HG02938 (cell line): ENCODE measurements around the gene CLDN11.

Experiments used
- ATAC-seq: cut with Tn5 transposase; IDR thresholded peaks from one replicate; pipeline ENCODE4 v1.9.1; 2021; ENCODE audit warnings: mild to moderate bottlenecking, moderate library complexity; ENCODE audit not compliant: unreplicated experiment

The CLDN11 gene

DNA sequence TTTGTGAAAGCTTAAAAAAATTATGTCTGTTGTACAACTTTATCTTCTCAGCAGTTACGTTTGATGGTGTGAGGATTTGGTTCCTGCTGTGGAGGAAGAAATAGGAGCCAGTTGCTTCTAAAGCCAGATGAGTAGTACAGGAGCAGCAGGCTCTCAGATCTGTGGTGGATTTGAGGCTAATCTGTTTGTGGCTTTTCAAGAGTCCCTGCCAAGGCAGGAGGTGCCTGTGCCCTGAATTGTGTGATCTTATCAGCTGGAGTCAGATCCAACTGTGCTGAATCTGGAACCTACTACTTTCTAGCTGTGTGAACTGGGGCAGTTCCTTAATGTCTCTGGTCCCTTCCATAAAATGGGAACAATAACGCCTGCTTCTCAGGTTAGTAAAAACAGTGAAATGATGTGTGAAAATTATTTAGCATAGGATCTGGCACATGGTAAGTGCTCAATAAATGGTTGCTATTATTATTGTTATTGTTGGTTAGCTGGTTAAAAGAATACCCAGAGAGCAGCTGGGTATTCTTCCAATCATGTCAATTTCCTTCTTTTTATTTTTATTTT lies 7.7 kb downstream of the CLDN11 start:
- ATAC-seq = no peak

DNA sequence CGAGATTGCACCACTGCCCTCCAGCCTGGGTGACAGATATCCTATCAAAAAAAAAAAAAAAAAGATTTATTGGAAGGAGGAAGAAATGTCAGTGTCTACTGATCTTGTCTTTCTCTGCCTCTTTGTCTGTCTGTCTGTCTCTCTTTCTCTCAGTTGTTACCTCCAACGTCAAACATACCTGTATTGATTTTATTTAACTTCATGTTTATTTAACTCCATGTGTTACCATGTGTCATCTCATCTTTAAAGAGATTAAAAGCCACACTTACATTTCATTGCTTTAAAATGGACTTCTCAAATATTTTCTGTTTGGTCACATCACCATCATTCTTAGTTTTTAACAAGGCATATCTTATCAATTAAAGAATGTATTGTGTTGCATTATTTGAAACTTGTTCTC lies 9.4 kb downstream of the CLDN11 start:
- no peak for ATAC-seq

DNA sequence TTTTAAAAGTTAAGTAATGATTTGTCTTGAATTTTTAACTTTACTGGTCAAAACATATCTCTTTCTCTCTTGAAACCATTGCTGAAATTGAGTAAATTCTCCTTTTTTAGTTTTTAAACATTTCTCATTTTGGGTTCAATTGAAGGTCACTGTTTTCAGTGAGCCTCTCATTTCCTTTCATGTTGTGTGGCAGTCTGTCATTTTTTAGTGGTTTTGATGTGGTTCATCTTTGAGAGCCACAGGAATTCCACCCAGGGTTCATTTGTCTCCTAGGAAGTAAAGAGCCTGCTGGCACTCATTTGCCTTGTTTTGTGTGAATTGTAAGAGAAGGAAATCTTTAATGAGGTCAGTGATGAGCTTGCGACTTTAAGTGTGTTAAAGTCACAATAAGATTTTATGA lies 10.4 kb downstream of the CLDN11 start:
- ATAC-seq = no peak

DNA sequence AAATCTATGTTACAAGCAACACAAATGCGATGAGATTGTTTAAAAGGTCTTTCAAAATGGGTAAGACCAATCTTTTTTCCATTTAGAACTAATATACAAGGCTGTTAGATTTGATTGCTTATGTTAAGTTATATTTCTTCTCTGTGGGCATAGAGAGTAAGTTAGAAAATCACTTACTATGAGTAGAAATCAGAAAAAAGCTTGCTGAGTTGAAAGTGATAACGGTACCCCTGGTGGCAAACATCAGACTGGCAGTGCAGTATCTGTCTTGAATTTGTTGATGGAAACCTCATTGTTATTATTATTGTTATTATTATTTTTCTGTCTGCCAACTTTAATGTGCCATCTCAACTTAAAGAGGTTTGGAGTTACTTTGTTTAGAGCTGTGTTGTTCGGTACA lies 12.4 kb downstream of the CLDN11 start:
- ATAC-seq = no peak

DNA sequence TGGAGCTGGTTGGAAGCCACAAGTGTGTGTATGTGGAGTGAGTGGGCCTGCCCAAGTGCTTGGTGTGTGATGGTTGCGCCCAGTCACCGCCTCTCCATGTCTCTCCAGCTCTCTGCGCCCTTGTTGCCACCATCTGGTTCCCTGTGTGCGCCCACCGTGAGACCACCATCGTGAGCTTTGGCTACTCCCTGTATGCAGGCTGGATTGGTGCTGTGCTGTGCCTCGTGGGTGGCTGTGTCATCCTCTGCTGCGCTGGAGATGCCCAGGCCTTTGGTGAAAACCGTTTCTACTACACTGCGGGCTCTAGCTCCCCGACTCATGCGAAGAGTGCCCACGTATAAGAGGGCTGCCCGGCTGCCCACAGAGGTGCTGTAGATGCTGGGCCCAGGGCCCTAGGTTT lies 13.7 kb downstream of the CLDN11 start:
- ATAC-seq = no peak

DNA sequence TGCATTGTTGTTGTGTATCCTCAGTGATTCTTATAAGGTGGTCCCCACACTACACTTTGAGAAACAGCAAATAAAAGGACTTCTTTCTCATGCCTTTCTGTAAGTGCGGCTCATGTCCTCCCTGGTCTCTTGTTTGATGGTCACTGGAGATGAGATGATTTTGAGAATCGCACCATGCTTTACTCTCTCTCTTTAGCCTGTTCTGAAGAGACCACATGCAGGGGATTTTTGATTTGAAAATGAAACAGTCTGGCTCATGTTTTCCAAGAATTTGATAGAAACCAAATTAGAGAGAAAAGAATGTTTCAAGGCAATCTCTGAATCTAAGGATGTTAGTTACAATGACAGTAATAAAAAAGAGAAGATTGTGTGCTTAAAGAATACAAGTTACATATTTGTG lies 18.0 kb downstream of the CLDN11 start:
- ATAC-seq = no peak

DNA sequence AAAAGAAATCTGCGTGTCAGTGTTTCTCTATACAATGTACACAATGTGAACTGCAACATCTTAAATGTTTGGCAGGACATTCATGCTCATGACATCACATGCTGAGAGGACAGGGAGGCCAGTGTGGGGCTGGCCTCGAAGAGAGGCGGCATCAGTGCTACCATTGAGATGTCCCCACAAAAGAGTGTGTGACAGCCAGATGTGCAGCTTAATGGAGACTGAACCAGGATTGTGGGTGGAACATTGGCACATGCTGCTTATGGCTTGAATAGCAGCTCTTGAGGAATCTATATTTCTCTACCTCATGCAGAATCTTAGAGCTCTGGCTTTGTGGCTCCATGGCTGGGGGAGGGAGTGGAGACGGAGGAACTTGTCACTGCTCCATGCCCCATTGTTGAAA lies 18.5 kb downstream of the CLDN11 start:
- no peak for ATAC-seq

DNA sequence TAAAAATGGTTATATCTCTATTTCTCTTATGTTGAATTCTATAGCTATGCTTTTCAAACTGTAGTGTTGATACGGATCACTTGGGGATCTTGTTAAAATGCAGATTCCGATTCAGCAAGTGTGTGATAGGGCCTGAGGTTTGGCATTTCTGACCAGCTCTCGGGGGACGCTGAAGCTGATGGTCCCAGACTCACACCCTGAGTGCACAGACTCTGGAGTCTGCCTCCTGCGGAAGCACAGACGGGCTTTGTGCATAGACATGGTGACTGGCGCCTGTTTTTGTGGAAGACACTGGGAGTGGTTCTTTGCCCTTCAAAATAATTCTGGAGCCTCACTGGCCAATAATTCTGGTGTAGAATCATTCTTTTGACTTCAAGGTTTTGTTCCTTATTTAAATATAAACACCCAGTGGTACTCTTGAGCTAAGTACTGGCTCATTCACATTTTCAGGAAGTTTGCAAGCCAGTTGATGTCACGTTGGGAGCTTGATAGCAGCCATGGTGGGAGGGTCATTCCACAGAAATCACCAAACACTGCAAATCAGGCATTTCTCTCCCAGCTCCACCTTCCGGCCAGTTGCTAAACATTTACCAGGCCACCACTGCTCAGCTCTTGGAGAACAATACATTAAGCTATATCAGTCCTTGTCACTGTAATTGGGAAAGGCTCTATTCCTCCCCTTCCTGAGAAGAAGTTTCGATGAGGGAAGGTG lies 19.2 kb downstream of the CLDN11 start:
- no peak for ATAC-seq

DNA sequence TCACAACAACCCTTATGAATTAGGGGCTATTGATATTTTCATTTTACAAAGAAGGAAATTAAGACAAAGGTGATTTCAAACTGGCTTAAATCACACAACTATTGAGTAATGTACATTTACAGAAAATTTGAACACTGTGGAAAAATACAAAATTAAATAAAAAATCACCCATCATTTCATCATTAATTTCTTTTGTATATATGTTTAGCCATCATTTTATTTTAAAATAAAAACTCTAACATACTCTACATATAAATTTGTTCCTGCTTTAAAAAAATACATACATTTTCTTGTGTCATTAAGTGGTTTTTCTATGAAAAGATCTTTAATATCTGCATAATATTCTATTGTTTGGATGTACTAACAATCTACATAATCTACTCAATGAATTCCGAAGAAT lies 20.2 kb downstream of the CLDN11 start:
- ATAC-seq = no peak

DNA sequence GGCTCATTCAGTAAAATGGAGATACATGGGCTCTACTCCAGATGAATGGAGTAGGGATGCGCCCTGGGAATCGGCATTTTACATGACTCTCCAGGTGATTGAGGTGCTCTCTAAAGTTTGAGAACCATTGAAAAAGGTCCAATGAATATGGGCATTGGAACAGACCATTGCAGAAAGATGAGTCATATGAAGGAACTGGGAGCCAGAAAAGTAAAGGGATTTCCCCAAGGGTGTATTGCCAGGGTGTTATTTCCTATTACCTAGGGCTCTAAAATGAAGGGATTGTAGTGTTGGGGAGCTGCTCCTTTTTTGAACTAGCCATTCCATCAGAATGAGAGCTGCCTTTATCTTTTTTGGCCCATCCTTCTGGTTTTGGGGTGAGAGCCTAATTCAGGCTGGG lies 21.7 kb downstream of the CLDN11 start:
- ATAC-seq = no peak

DNA sequence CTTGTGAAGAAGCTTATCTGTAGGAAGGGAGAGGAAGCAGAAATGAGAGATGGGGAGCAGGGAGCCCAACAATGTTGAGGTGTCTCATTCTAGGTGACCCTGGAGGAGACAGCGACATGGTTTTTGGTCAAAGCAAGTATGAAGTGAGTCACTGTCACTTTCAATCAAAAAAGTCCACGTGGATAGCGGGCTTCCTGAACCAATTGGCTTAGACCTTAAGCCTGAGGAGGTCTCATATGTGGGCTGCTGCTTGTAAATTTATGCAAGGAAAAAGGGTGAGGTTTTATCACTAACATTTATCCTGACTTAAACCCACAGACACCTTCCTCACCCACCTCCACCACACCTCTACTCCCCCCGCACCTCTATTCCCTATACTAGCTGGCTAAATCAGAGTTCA lies 22.7 kb downstream of the CLDN11 start:
- no peak for ATAC-seq

DNA sequence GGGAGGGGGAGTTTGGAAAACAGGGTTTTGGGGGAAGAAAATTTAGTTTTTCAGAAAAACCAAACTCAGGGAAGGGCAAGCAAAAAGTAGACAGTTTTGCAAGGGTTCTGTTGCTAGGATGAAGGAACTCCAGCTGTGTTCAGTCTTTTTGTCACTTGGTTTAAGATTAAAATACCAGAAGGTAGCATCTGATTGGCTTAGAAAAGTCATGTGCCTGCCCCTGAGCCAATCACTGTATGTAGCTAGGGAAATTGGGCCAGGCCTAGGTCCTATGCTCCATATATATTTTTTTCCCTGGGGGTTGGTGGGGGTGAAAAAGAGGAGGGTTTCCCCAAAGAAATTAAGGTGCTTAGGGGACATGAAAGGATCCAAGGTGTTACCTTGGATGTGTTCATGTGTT lies 24.3 kb downstream of the CLDN11 start:
- no peak for ATAC-seq

DNA sequence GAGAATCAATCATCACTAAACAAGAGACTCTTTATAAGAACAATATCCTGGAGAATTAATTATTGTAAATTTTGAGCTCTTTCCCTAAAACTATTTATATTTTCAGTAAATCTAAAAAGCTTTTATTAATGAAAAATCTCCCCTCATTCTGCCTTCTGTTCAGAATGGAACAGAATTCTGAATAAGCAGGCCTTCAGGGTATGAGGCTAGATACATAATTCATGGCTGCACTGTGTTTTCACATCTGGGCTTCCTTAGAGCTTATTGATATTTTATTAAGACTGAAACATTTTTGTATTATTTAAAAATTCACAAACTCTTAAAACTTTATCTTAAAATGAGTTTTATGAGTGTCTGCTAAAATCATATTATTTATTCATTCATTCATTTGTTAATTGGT lies 24.8 kb downstream of the CLDN11 start:
- ATAC-seq = no peak

DNA sequence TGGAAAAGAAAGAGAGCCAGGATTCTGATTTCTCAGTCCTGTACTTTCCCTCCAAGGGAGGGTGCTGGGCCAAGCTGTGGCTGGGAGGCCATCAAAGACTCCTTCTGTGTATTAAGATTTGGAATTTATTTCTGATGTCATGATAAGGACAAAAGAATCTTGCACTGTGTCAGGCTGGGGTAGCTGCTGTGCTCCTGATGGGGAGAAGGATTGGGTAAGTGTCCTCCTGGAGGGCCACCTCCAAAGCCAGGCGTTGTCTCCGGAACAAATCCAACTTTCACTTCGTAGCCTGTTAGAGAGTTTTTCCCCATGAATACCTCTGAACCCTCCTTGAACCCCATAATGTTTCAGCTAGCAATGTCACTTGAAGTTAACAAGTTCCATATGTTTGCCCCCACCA lies 29.9 kb downstream of the CLDN11 start:
- no peak for ATAC-seq

DNA sequence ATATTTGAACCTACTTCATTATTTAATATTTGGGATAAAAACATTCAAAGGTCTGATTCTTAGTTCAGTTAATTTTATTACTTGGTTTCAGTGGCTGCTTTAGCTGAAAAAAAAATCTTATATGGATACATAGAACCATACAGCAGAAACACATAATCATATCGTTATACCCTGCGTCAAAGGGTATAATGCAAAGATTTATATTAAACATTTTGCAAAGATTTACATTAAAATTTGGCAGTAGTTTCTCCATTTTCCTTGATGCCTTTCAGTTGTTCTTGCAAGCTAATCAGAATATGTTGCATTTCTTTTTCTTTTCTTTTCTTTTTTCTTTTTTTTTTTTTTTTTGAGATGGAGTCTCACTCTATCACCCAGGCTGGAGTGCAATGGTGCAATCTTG lies 31.4 kb downstream of the CLDN11 start:
- no peak for ATAC-seq

DNA sequence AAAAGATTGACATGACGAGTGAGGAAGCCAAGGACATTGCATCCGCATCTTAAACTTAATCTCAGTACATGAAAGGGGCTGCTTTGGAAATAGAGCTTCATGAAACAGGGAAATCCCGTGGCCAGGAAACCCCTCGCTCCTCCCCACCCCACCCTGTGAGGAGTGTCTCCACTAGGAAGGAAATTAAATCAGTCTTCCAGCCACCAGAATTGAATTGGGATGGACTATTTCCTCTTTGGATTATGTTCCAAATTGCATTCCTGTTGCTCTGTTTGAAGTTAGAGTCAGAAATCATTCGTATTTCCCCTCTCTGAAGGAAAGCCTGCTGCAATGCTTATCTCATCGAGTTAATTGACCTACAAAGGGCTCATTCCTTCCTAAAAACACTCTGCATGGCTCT lies 35.8 kb downstream of the CLDN11 start:
- ATAC-seq = no peak

DNA sequence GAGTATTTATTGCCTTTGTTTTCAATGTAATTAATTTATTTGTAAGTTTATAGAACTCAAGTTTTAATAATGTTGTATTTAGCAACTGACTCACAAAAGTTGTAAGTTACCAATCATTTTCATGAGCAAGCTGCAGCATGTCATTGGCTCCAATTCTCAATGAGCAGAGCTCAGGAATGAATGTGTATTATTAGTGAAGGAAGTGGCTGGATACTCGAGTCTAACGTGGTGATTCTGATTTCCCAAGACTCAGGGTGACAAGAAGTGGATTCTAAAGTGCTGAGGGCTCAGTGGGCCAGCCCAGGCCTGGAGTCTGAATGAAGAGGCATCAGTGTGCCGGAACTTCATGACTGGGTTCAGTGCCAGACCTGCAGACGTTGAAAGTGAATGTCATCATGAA lies 39.6 kb downstream of the CLDN11 start:
- no peak for ATAC-seq

DNA sequence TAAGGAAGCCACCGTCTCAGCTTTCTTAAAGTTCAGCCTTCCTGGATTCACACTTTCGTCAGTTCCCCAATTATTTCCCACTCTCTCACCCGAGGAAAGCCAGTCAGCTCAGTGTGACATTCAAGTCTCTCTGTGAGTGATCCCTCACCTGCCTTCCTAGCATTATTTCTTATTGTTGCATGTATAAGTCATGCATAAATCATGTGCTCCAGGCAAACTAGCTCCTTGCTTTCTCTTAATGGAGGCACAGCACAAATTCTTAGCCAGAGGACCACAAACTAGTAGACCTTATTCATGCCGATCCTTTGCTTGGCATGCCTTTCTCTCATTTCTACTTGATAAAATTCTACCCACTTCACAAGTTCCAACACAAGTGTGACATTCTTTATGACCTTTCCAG lies 44.3 kb downstream of the CLDN11 start:
- ATAC-seq = no peak

DNA sequence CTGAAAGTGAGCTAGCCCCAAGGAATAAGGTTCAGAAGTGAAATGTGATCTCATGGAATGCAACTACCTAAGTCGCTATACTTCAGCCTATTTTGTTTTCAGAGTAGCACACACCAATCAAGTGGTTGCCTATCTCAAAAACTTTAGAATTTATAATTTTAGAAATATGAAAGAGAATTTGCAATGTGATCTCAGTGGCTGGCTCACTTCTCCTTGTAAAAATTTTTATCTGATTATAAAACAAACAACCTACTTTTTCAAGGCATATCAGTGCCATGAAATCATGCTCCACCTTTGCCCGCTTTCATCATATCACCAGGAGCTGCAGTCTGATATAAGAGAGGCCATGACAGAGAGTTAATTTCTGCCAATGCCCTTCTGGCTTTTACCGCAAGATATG lies 47.3 kb downstream of the CLDN11 start:
- no peak for ATAC-seq

DNA sequence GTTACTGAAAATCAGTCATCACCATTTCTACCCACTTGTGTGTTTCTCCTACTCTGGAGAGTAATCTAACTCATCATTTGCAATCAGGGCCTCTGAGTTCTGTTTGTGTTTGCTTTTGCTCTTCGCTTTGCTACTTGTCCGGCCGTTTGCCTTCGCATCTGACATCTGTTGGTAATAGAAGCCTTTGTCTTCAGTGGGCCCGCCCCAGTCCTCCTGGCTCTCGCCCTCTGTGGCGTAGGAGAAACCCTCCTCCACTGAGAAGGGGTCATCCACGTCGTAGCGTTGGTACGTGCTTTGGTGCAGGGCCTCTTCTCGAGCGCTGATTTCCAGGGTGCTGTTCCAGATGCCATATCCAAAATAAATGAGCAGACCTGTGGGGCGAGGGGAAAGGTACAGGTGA lies 48.3 kb downstream of the CLDN11 start:
- no peak for ATAC-seq

DNA sequence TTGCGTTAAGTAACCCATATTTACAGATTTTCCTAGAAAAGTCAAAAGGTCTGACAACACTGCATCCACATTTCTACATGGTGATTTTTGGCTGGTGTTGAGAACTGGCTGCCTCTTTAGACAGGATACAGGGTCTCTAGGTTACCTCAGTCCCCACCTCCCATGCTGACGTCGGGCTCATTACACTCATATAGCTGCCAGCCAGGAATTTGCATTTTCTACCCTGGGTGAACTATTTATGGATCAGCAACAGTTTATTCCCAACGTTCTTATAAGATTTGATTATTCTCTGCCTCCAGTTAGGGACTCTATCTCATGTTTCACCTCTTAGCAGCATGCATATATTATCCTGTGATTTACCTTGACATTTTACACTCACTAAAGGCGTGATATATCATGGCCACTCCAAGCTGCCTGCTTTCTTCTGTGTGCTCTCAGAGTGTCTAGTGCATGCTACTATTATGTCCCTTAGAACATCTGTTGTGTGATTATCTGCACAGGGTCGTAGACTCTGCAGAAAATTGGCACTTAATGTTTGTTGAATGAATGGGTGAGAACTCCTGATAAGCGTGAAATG lies 49.0 kb downstream of the CLDN11 start:
- ATAC-seq = no peak

DNA sequence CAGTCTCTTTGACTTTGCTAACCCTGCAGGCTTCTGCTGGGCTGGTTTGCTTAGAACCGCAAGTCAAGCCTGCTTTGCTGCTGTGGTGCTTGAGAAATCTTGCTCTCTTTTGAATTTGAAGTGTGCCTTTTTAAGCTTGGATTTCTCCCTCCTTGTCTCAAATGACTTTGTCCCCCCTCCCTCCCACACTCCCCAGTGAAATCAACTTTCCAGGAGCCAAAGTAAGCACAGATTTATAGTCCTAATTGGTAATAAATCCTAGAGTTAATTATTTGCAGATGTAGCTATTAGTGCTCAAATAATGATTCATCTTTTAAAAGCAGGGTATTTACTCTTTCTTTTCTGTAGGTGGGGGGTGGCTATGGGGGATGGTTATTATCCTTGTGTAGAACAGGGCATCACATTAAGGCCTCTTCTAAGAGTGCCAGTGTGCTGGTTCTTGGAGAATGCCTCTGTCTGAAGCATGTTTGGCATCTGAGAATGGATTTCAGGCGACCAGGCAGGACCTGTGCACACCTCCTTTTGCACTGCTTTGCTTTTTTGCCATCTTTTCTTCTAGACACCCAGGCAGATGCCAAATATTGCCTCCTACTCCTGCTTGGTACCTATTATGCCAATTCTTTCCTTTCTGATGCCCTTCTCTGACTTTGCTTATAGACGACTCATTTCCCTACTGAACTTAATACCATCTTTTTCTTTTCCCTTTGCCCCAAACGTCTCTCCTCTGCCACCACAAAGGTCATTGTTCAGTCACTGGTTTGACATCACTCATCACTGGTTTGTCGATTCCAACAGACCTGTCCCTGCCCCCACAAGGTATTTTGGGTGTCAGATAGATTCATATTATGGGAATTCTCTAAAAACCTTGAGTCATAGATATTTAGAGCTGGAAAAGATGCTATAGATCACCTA lies 50.7 kb downstream of the CLDN11 start:
- no peak for ATAC-seq
